ENCODE results near the gene HHAT. TPM values are rescaled to one million over a fixed set of nuclear protein-coding genes. Genes with fewer than 3 reads are reported as not detected.

HHAT gene
- total and polyA plus RNA-seq, 7 donors: 0.11 to 0.64 (median 0.16) TPM

DNA sequence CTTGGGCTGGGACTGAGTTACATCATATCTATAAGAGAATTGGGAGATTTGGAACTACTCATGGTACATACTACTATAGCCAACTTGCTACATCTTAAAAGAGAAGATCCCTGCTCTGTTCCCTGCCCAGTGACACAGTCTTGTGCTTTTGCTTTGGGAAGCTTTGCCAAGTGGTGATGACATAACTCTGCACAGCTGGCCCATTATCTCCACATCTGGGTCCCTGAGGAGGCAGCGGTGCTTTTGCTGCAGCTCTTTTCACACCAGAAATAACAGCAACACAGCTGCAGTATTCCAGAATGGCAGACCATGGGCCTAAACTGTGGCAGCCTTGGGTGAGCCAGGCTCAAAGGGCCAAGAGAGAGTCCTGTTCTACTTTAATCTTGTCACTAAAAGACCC is 296.0 kb downstream of the HHAT start:
- peak; percentile 40 to 72 for DNase-seq

DNA sequence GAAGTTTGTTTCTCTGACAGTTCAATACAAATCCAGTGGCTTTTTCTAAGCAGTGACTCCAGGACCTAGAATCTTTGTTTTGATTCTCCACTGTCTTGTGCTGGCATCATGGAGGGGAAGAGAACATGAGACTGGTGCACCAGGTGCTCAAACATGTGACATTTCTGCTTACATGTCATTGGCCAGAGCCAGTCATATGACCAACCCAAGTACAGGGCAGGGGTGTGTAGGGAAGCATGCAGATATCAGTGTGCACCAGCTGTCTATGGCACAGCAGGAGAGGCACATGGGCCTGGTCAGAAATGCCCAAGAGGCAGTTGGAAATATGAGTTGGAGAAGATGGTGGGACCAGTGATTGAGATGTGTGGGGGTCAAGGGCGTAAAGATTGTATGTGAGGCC is 297.0 kb downstream of the HHAT start:
- intact Hi-C loops (cut with DNase I): no loop called here
- H3K36me3 ChIP-seq (ENCODE audit: insufficient read depth in 1 of 2, low read depth in 1 of 2): no peaks in the 10 kb centered on the region
- 91 to 94% (median 94%) methylated on average over 1 of the region's 1 CpG for WGBS, 3 donors
- H3K9me3 ChIP-seq: no peaks in the 10 kb centered on the region
- DNase-seq: no peak
- ATAC-seq: no peak
- TF ChIP-seq CTCF (IDR thresholded peaks at IDR 0.05): no peak
- H3K27me3 ChIP-seq (ENCODE audit: insufficient read depth in 3 of 3, low read length in 2 of 3): no peaks in the 10 kb centered on the region
- no peaks in the 10 kb centered on the region for H3K4me1 ChIP-seq
- no peak overlapping the region for H3K4me3 ChIP-seq
- H3K27ac ChIP-seq: no peak overlapping the region

More for the DNA sequence above, 296.0 kb downstream of the HHAT start:
- WGBS, 3 donors: 18 to 35% (median 21%) methylated on average over 1 of the region's 1 CpG
- Histone ChIP-seq H3K4me1 (no peaks in the 10 kb centered on the region), H3K36me3 (ENCODE audit: insufficient read depth in 1 of 2, low read depth in 1 of 2) (no peaks in the 10 kb centered on the region), H3K9me3 (no peaks in the 10 kb centered on the region), H3K4me3 (no peak overlapping the region), H3K27ac (no peak overlapping the region), H3K27me3 (ENCODE audit: insufficient read depth in 3 of 3, low read length in 2 of 3) (no peaks in the 10 kb centered on the region)
- intact Hi-C loops (cut with DNase I): no loop called here
- ATAC-seq: peak in 3 of 4 donors; percentile 37 to 62 (median 44)
- TF ChIP-seq CTCF (IDR thresholded peaks at IDR 0.05): no peak

DNA sequence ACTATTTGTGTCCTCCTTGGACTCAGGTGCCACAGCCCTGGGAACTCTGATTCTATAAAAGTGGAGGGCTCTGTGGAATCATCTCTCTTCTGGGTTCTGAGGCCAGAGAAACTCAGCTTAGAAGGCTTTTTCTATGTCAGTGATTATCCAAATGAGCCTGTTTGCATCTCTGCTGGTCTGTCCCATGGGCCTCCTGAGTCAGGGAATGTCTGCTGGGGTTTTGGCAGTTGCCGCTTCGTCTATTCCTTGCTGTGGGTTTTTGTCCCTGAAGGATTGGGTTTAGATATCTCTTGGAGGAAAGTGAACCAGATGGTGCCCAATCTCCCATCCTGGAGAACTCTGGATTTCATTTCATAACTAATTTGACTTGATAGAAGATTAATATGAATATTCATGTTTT is 297.6 kb downstream of the HHAT start:
- H3K27me3 ChIP-seq (ENCODE audit: insufficient read depth in 3 of 3, low read length in 2 of 3): no peaks in the 10 kb centered on the region
- WGBS, 3 donors: 82 to 94% (median 92%) methylated on average over 2 of the region's 2 CpGs
- no peak for TF ChIP-seq CTCF (IDR thresholded peaks at IDR 0.05)
- intact Hi-C loops (cut with DNase I): no loop called here
- DNase-seq (no peak), ATAC-seq (no peak)
- H3K4me1 ChIP-seq: no peaks in the 10 kb centered on the region
- no peaks in the 10 kb centered on the region for H3K9me3 ChIP-seq
- H3K4me3 ChIP-seq: no peak overlapping the region
- H3K36me3 ChIP-seq (ENCODE audit: insufficient read depth in 1 of 2, low read depth in 1 of 2): no peaks in the 10 kb centered on the region
- H3K27ac ChIP-seq: no peak overlapping the region

GRCh38 chr1:210627755-210628154 is 299.1 kb downstream of the HHAT start:
- ATAC-seq (no peak), DNase-seq (no peak)
- Histone ChIP-seq H3K27ac (no peak overlapping the region), H3K36me3 (ENCODE audit: insufficient read depth in 1 of 2, low read depth in 1 of 2) (no peaks in the 10 kb centered on the region), H3K4me3 (no peak overlapping the region), H3K27me3 (ENCODE audit: insufficient read depth in 3 of 3, low read length in 2 of 3) (no peaks in the 10 kb centered on the region), H3K9me3 (no peaks in the 10 kb centered on the region), H3K4me1 (no peaks in the 10 kb centered on the region)
- no peak for TF ChIP-seq CTCF (IDR thresholded peaks at IDR 0.05)
- intact Hi-C loops (cut with DNase I): no loop called here

GRCh38 chr1:210629276-210629675 is 300.6 kb downstream of the HHAT start:
- DNase-seq: no peak
- WGBS, 3 donors: 89 to 93% (median 92%) methylated on average over 2 of the region's 2 CpGs
- Histone ChIP-seq H3K4me3 (no peak overlapping the region), H3K9me3 (no peaks in the 10 kb centered on the region), H3K4me1 (no peaks in the 10 kb centered on the region), H3K27ac (no peak overlapping the region), H3K36me3 (ENCODE audit: insufficient read depth in 1 of 2, low read depth in 1 of 2) (no peaks in the 10 kb centered on the region), H3K27me3 (ENCODE audit: insufficient read depth in 3 of 3, low read length in 2 of 3) (no peaks in the 10 kb centered on the region)
- TF ChIP-seq CTCF (IDR thresholded peaks at IDR 0.05): no peak
- ATAC-seq: no peak
- intact Hi-C loops (cut with DNase I): no loop called here
